GM19238 (cell line): Measurements from ENCODE around the gene LRRC66.
A peak's percentile ranks its signal among the peaks of the same experiment; 100 is the strongest.

Experiments used
- DNase-seq: peaks from one replicate; pipeline ENCODE4 v3.0.0; 2011; ENCODE audit warnings: low spot score; ENCODE audit not compliant: insufficient read length

Gene LRRC66, protein sequence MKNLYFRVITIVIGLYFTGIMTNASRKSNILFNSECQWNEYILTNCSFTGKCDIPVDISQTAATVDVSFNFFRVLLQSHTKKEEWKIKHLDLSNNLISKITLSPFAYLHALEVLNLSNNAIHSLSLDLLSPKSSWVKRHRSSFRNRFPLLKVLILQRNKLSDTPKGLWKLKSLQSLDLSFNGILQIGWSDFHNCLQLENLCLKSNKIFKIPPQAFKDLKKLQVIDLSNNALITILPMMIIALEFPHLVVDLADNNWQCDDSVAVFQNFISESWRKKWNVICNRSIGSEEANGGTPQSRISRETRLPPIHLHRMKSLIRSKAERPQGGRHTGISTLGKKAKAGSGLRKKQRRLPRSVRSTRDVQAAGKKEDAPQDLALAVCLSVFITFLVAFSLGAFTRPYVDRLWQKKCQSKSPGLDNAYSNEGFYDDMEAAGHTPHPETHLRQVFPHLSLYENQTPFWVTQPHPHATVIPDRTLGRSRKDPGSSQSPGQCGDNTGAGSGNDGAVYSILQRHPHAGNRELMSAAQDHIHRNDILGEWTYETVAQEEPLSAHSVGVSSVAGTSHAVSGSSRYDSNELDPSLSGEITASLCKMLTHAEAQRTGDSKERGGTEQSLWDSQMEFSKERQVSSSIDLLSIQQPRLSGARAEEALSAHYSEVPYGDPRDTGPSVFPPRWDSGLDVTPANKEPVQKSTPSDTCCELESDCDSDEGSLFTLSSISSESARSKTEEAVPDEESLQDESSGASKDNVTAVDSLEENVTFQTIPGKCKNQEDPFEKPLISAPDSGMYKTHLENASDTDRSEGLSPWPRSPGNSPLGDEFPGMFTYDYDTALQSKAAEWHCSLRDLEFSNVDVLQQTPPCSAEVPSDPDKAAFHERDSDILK

DNA sequence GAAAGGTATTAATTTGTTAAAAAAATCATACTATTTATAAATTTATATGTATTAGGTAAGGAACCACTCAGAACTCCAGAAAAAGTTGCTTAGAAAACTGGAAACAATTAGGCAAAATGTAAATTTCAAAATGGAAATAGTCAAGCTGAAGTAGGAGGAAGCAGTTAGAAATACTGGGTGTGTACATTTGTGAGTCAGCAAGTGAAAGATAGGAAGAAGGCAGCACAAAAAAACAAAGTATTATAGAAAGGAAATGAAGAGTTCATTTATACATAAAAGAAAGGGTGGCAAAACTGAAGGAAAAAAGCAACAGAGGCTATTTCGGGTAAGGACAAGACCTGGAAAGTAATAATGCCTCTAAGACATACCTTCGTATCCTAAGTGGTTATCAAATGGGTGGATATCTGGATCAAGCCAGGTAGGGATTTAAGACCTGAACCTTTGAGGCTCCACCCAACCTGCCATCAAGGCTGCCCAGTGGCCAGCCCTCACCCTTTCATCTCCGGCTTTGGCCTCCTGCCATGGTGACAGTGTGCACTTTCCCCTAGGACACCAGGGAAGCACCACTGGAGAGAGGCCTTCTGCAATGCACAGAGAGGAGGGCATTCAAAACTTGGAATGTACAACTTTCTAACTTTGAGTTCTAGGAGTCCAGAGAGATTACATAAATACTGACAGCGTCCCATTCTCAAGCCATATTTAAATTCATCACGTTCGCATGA, at the start of gene LRRC66:
TSS of gene LRRC66 (minus strand) at position 428 of the 722 bp plus-strand sequence. CDS start 2,750 bp downstream, outside the sequence.
- no peak for DNase-seq

DNA sequence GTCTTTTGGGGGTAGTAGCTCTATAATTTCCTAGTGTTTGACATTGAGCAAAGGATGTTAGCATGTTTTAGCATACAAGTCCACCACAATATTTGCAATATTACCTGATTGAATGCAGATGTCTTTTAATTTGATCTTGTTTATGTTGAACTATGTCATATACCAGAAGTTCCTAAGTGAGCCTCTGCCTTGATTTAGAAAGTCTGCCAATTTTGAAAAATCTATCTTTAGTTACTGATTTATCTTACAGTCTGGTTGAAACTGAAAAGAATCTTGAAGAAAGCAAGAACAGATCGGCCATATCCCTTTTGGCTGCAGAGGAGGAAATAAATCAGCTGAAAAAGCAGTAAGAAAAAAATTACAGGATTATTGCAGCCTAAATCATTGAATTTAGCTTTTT, 49.4 kb upstream of the LRRC66 start:
- DNase-seq, result no peak

DNA sequence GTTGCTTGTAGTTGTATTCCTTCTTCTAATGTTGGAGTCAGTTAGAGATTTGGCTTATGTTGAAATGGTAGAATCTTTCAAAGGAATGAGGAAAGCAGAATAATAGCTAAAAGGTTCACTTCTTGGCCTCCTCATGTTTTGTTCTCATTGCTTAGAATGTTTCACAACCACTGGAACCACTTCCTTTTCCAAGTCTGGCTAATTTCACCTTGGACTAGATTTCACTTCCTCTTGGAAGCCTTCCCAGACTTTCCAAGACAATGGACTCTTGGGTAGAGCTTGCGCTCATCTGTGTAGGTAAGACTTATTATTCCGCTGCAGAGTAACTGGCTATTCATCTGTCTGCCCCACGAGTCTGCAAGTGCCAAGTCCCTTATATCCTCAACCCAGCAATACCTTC, 39.2 kb upstream of the LRRC66 start:
- DNase-seq, result no peak

GRCh38 chr4:52058275-52058674, 38.1 kb upstream of the LRRC66 start:
- DNase-seq, result no peak

- DNase-seq, result no peak
Observed at GRCh38 chr4:52057196-52057595, 37.0 kb upstream of the LRRC66 start.

DNA sequence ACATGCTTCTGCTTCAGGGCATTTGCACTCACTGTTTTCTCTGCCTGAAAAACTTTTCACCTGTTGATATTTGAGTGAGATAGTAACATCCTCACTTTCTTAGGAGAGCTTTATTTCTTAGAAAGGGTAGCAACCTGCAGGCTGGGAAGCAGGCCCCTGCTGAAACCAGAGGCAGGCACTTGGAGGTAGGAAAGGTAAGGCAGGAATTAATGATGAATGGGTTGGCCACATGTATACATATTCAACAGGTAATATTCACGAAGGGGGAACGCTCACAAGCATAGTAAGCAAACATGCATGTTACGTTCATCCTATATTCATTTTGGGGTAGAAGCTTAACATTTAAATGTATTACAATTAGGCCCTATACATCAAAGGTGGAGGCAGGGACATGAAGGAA, 34.1 kb upstream of the LRRC66 start:
- DNase-seq, result no peak

DNA sequence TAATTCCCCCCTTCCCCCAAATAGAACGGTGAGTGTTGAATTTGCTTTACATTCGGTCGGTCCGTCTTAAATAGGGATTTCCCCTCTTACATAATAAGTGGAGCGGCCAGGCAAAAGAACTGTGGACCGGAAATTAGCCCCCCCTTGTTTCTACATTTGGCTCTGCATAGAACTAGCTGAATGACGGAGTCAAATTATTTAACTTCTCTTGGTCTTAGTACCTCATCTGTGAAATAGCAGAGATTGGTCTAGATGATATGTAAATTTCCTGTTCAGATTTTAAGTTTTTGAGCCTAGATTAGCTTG, 32.3 kb upstream of the LRRC66 start:
- DNase-seq, result no peak

GRCh38 chr4:52051615-52052474, 31.7 kb upstream of the LRRC66 start:
- DNase-seq, result no peak

DNA sequence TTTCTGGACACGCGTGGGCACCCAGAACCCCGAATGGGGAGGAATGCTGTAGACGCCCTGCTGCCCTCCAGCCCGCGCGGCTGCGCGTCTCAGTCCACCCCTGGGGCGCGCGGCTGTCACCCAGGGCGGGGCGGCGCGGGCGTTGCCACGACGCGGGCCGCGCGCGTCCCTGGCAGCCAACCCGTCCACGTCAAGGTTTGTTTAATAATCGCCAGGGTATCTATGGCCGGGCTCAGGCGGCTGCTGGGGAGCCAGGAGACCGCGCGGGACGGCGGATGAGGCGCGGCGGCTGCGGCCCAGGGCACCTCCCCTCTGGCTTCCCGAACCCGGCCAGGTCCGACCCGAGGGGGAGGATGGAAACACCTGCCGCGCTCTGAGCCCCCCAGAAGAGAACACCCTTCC, 31.1 kb upstream of the LRRC66 start, which contains the start of gene SPATA18:
TSS of gene SPATA18 (plus strand) at position 92 of the 402 bp plus-strand sequence. CDS start 401 bp downstream, outside the sequence.
- DNase-seq, result no peak

DNA sequence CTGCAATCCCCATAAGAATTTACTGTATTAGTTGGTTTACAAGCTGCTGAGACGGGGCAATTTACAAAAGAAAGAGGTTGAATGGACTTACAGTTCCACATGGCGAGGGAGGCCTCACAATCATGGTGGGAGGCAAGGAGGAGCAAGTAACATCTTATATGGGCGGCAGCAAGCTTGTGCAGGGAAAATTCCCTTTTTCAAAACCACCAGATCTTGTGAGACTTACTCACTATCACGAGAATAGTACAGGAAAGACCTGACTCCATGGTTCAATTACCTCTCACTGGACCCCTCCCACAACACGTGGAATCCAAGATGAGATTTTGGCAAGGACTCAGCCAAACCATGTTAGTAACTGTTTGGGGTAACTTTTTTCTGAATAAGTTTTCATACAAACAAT, 29.1 kb upstream of the LRRC66 start:
- DNase-seq, result no peak

- no peak for DNase-seq
Observed at GRCh38 chr4:52045028-52045427, 24.9 kb upstream of the LRRC66 start.

GRCh38 chr4:52038103-52038912, 18.1 kb upstream of the LRRC66 start, which contains the start of gene SGCB:
Gene SGCB, minus strand, starts transcription at chr4:52038299. Its CDS starts 40 bp downstream, at chr4:52038259.
- peak; percentile 59 for DNase-seq

DNA sequence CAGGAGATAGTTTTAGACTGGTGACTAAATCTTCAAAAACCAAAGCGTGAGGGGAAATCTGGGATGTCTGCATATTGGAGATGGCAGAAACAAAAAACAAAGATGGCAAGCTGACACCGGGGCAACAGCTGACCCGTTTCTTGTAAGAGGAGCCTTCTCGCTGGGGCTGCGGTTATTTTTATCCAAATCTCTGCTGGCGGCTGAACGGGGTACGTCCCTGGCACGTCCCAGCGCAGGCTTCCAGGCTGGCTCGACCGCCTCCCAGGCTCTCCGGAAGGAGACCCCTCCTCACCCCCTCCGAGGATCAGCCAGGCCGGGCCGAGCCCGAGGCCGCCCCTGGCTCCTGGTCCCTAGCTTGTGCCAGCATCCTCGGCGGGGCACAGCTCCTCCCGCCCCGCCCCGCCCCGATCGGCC, 17.5 kb upstream of the LRRC66 start:
- no peak for DNase-seq

DNA sequence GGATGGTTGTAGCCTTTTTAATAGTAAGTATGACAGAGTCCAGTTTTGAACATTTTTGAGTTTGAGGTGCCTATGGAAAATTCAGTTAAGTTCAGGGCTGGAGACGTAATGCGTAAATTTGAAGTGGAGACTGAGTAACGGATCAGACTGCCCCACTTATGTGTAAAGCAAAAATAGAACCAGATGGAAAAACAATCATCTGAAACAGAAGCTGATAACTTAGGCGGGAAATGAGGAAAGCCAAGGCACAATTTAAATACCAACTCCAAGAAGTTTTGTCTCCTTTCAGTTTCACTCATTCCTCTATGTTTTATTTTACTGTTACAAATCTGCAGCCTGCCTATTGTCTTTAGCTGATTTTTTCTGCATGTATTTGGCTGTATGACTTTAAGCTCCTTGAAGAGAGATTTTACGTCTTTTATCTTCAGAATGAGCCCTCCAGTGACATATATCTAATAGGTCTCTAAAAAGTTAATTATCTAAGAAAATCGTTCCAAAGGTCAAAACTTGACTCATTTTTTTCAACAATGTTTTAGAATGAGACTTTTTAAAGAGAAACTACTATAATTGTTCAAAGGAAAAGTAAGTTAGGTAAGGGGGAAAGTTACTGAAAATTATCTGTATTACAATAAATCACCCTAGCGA, 16.8 kb upstream of the LRRC66 start:
- DNase-seq, result no peak

DNA sequence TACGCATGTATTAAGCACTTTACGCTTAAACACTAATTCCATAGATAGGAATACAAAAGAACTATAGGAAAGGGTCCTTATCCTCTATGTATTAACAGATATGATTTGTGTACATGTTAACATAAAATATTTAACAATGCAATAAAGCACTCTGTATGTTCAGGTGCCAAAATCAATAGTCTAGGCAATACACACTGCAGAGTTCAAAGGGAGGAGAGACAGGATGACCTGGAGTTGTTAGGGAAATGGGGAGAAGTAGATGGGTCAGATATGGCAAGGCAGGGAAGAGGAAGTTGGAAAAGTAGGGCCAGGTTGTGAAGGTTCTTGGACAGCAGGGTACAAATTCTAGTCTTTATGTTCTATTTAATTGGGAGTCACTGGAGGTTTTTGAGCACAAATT, 15.0 kb upstream of the LRRC66 start:
- no peak for DNase-seq

- no peak for DNase-seq
Observed at GRCh38 chr4:52032005-52032404, 11.8 kb upstream of the LRRC66 start.

GRCh38 chr4:52028970-52029369, 8.8 kb upstream of the LRRC66 start:
- no peak for DNase-seq

DNA sequence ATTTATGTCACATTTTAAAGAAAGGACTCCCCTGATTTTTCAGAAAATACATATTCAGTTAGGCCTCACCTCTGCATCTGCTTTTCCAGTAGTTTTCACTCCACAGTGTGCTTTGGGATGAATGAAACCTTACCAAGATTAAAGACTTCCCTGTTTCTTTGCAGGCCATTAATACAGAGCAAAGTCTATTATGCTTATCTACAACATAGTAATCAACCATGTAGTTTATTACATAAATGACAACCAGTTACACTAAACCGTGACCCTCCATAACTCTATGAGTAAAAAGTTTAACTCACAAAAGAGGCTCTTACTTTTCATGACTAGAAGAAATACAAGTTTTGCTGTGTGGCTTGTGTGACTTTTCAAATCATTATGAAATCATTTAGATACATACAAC, 2.3 kb downstream of the LRRC66 start:
- DNase-seq, result no peak

DNA sequence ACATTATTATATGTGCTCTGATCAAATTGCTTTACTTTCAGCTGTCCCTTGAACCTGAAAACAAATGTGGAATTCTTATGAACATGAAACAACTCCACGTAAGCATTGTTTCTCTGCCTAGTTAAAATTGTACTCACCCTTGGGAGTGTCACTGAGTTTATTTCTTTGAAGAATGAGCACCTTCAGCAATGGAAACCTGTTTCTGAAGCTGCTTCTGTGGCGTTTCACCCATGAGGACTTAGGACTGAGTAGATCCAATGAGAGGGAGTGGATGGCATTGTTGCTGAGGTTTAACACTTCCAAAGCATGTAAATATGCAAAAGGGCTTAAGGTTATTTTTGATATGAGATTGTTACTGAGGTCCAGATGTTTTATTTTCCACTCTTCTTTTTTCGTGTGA, 3.2 kb downstream of the LRRC66 start:
- no peak for DNase-seq
